ENCODE measurements around the gene COL18A1. TPM values are rescaled to one million over a fixed set of nuclear protein-coding genes. Genes with fewer than 3 reads are reported as not detected.

COL18A1 gene
- total RNA-seq, 4 donors from 2014 or later = 97.7 to 173 (median 110) TPM

DNA sequence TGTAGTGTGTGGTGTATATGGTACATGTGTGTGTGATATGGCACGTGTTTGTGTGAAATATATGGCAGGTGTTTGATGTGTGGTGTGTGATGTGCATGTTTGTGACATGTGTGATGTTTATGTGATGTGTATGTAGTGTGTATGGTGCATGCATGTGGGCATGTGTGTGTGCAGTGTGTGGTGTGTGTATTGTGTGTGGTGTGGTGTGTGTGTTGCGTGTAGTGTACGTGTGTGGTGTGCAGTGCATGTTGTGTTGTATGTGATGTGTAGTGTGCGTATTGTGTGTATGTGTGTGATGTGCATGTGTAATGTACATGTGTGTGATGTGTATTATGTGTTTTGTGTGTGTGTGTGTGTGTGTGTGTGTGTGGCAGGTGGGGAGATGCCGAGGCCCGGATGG is 71.6 kb downstream of the COL18A1 start:
- intact Hi-C loops (cut with DNase I) = no loop called here
- 92% methylated on average over 6 of the region's 6 CpGs for WGBS
- TF ChIP-seq EP300 (IDR thresholded peaks at IDR 0.05) = no peak
- no peak for TF ChIP-seq POLR2AphosphoS5 (IDR thresholded peaks at IDR 0.05)
- TF ChIP-seq POLR2A (IDR thresholded peaks at IDR 0.05; ENCODE audit: low read depth) = no peak
- TF ChIP-seq, protein P1, sequence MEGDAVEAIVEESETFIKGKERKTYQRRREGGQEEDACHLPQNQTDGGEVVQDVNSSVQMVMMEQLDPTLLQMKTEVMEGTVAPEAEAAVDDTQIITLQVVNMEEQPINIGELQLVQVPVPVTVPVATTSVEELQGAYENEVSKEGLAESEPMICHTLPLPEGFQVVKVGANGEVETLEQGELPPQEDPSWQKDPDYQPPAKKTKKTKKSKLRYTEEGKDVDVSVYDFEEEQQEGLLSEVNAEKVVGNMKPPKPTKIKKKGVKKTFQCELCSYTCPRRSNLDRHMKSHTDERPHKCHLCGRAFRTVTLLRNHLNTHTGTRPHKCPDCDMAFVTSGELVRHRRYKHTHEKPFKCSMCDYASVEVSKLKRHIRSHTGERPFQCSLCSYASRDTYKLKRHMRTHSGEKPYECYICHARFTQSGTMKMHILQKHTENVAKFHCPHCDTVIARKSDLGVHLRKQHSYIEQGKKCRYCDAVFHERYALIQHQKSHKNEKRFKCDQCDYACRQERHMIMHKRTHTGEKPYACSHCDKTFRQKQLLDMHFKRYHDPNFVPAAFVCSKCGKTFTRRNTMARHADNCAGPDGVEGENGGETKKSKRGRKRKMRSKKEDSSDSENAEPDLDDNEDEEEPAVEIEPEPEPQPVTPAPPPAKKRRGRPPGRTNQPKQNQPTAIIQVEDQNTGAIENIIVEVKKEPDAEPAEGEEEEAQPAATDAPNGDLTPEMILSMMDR (IDR thresholded peaks at IDR 0.05) = no peak
- Histone ChIP-seq H3K36me3 (peaks cover 0 to 66% (median 56%) of the 10 kb centered on the region in 4 donors), H3K27ac (replicated peaks in 1 of 4) (no peak overlapping the region), H3K27me3 (no peaks in the 10 kb centered on the region), H3K4me3 (no peak overlapping the region), H3K9me3 (no peaks in the 10 kb centered on the region), H3K4me1 (peaks cover 22 to 31% (median 28%) of the 10 kb centered on the region in 4 donors)
- no peak for DNase-seq (ENCODE audit: extremely low spot score)

DNA sequence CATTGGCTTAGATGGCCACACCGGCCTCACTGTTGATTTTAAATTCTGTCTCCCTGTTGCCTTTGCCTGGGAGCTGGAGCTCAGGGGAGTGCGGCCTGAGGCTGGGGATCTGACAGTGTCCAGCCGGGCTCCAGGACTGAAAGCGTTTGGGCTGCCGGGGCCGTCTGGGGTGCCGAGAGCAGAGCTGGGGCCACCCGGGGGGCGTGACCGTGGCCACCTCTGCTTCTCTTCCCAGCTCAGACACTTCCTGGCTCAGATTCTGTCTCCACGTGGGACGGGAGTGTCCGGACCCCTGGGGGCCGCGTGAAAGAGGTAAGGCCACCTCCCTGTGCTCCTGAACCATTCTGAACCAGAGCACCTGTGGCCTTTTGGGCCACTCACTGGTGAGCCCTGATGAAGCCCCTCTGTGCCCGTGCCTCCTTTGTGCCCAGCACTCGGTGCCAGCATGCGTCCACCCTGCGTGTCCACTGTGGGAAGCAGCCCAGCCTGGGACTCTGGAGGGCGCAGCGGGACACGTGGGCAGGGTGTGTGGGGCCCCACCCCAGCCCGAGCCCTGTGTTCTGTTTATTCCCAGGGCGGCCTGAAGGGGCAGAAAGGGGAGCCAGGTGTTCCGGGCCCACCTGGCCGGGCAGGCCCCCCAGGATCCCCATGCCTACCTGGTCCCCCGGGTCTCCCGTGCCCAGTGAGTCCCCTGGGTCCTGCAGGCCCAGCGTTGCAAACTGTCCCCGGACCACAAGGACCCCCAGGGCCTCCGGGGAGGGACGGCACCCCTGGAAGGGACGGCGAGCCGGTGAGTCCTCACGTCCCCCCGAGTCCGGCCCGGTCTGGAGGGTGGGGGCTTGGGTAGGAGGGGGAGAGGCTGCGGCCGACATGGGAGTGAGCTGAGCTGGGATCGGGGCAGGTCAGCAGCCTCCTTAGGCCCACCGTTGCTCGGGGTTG is 72.5 kb downstream of the COL18A1 start:
- peak overlapping the region; percentile 4 to 36 (median 9) for H3K4me3 ChIP-seq
- no peaks in the 10 kb centered on the region for H3K27me3 ChIP-seq
- H3K27ac ChIP-seq (replicated peaks in 1 of 4) = peak overlapping the region; percentile 14 to 56 (median 32)
- H3K4me1 ChIP-seq = peaks cover 13 to 22% (median 20%) of the 10 kb centered on the region in 4 donors
- 100% methylated on average over 1 of the region's 44 CpGs for WGBS
- no peak for DNase-seq (ENCODE audit: extremely low spot score)
- H3K36me3 ChIP-seq = peaks cover 0 to 74% (median 62%) of the 10 kb centered on the region in 4 donors
- no peaks in the 10 kb centered on the region for H3K9me3 ChIP-seq
- intact Hi-C loops (cut with DNase I) = no loop called here
- TF ChIP-seq POLR2AphosphoS5 (IDR thresholded peaks at IDR 0.05) (no peak), POLR2A (IDR thresholded peaks at IDR 0.05; ENCODE audit: low read depth) (no peak), EP300 (IDR thresholded peaks at IDR 0.05) (no peak)
- TF ChIP-seq, protein P1 (IDR thresholded peaks at IDR 0.05) = no peak

DNA sequence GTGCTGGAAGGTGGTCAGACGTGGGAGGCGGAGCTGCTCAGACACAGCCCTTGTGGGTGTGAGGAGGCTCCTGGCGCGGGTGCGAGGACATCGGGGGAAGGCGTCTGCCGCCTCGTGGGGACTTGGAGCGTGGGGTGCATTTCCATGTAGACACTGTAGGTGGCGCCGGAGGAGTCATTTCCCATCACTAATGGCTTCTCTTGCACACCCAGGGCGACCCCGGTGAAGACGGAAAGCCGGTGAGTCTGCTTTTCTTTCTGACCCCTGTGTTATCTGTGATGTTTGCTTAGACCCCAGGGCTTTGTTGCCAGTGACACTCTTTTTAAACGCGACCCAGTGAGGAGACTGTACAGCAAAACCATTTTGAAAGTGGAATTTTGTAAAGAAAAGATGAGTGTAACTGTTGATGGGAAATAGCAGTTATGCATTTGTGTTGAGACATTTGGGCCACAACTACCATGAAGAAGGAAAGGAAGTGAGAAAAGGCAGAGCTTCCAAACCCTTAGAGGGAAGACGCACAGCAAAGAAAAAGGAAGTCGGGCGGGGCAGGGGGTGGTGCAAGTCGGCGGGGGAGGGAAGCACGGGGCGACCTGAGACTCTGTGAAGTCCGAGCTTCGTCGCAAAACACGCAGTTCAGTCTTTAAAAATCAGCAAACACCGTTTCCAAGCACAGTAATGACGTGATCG is 73.3 kb downstream of the COL18A1 start:
- peaks cover 12 to 15% (median 12%) of the 10 kb centered on the region in 4 donors for H3K4me1 ChIP-seq
- no peaks in the 10 kb centered on the region for H3K9me3 ChIP-seq
- intact Hi-C loops (cut with DNase I) = no loop called here
- H3K36me3 ChIP-seq = peaks cover 0 to 82% (median 70%) of the 10 kb centered on the region in 4 donors
- peak overlapping the region; percentile 14 to 56 (median 32) for H3K27ac ChIP-seq (replicated peaks in 1 of 4)
- H3K4me3 ChIP-seq = peak overlapping the region; percentile 4 to 36 (median 9)
- no peak for DNase-seq (ENCODE audit: extremely low spot score)
- 50% methylated on average over 25 of the region's 32 CpGs for WGBS
- no peak for TF ChIP-seq POLR2AphosphoS5 (IDR thresholded peaks at IDR 0.05)
- TF ChIP-seq, protein P1 (IDR thresholded peaks at IDR 0.05) = peak; percentile 61 to 87 (median 69)
- H3K27me3 ChIP-seq = no peaks in the 10 kb centered on the region

DNA sequence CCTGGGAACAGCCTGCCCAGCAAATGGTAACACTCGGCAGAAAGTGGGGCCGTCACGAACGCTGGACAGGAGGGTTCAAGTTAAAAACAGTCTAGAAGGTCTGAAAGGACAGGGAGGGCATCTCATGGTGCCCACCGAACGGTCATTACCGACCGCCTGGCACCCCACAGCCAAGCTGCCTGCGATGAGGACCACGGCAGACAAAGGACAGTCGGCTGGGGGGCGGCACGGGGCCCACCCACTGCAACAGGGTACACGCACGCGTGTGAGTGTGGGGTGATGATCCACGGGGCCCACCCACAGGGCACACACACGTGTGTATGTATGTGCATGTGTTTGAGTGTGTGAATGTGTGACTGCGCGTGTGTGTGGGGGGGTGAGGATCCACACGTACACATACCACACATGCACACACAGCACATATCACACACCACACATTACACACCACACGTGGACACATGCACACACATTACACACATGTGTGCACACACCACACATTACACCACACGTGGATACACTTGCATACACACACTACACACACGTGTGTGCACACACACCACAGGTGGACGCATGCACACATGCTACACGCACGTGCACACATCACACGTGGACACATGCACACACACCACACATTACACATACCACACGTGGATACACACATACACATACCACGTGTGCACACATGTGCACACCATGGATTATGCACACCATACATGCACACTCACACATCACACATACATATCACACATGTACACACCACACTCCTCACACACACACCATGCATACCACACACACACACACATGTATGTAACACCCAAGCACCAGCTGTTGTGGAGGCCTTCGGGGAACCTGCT is 74.1 kb downstream of the COL18A1 start:
- DNase-seq (ENCODE audit: extremely low spot score) = no peak
- peaks cover 12 to 15% (median 12%) of the 10 kb centered on the region in 4 donors for H3K4me1 ChIP-seq
- H3K4me3 ChIP-seq = no peak overlapping the region
- TF ChIP-seq EP300 (IDR thresholded peaks at IDR 0.05) (no peak), POLR2A (IDR thresholded peaks at IDR 0.05; ENCODE audit: low read depth) (no peak), POLR2AphosphoS5 (IDR thresholded peaks at IDR 0.05) (no peak)
- TF ChIP-seq, protein P1 (IDR thresholded peaks at IDR 0.05) = no peak
- intact Hi-C loops (cut with DNase I) = no loop called here
- 93% methylated on average over 29 of the region's 31 CpGs for WGBS
- no peaks in the 10 kb centered on the region for H3K9me3 ChIP-seq
- H3K36me3 ChIP-seq = peaks cover 0 to 90% (median 74%) of the 10 kb centered on the region in 4 donors
- peak overlapping the region in 2 of 4 donors; percentile 40 to 56 for H3K27ac ChIP-seq (replicated peaks in 1 of 4)
- H3K27me3 ChIP-seq = no peaks in the 10 kb centered on the region
